Activated T-cell treated with anti-CD3 and anti-CD28 coated beads, Interleukin-2, amount 50 U/mL, for 4 hours (primary cell): ENCODE measurements around the gene ZNF506. TPM values are rescaled to one million over a fixed set of nuclear protein-coding genes. Genes with fewer than 3 reads are reported as not detected.
"Not testable (repeated sequence)": the region's sequence is repeated elsewhere in the genome, so short reads cannot be mapped to it uniquely, and the experiment has no call there.

Experiments
- ATAC-seq, 2 donors: fragments of 200-7000 bp; cut with Tn5 transposase; one replicate each; pipeline ENCODE4 v1.10.0; 2021
- DNase-seq: peaks from one replicate; pipeline ENCODE4 v3.0.0-alpha.2; 2020
- H3K27me3 Mint-ChIP-seq: one replicate; pipeline ENCODE4 v1.8.0; 2021; ENCODE audit warnings: low read depth, mixed read lengths
- H3K36me3 Mint-ChIP-seq: one replicate; pipeline ENCODE4 v1.8.0; 2022; ENCODE audit warnings: mixed read lengths; ENCODE audit not compliant: insufficient read depth
- H3K4me1 Mint-ChIP-seq: one replicate; pipeline ENCODE4 v1.8.0; 2021; ENCODE audit warnings: low read depth, mixed read lengths
- H3K4me3 Mint-ChIP-seq: one replicate; pipeline ENCODE4 v1.8.0; 2021; ENCODE audit warnings: mild to moderate bottlenecking, moderate library complexity, mixed read lengths
- H3K9me3 Mint-ChIP-seq: one replicate; pipeline ENCODE4 v1.8.0; 2021; ENCODE audit warnings: mixed read lengths
- total RNA-seq, 3 donors: library from RNA; stranded (reverse); gene quantifications; one replicate each; pipeline ENCODE4 v1.2.1, GENCODE V29; 2021

Gene ZNF506
- total RNA-seq, 3 donors from 2014 or later, result 11.6 to 17.0 (median 16.6) TPM

GRCh38 chr19:19817357-19817756 lies 4.2 kb downstream of the ZNF506 start:
- Mint-ChIP-seq H3K4me3 (peak overlapping the region; percentile 37), H3K36me3 (peaks cover 47% of the 10 kb centered on the region), H3K27me3 (no peaks in the 10 kb centered on the region), H3K4me1 (peaks cover 60% of the 10 kb centered on the region), H3K9me3 (peaks cover 3% of the 10 kb centered on the region)
- ATAC-seq (peak; percentile 34 to 54), DNase-seq (peak; percentile 25)

- DNase-seq, result no peak
- Mint-ChIP-seq H3K27me3 (no peaks in the 10 kb centered on the region), H3K36me3 (peaks cover 48% of the 10 kb centered on the region), H3K4me3 (peak overlapping the region; percentile 37), H3K9me3 (peaks cover 3% of the 10 kb centered on the region), H3K4me1 (peaks cover 64% of the 10 kb centered on the region)
- ATAC-seq, result no peak
Measured at GRCh38 chr19:19816679-19817078, 4.9 kb downstream of the ZNF506 start.

GRCh38 chr19:19811999-19812398 lies 9.6 kb downstream of the ZNF506 start:
- not testable (repeated sequence) for ATAC-seq, H3K9me3 Mint-ChIP-seq, H3K27me3 Mint-ChIP-seq, DNase-seq, H3K4me3 Mint-ChIP-seq
- Mint-ChIP-seq H3K4me1 (peaks cover 48% of the 10 kb centered on the region), H3K36me3 (peaks cover 50% of the 10 kb centered on the region)

- H3K4me3 Mint-ChIP-seq, result no peak overlapping the region
- ATAC-seq (no peak), DNase-seq (no peak)
- H3K9me3 Mint-ChIP-seq, result peaks cover 3% of the 10 kb centered on the region
- peaks cover 26% of the 10 kb centered on the region for H3K4me1 Mint-ChIP-seq
- peaks cover 64% of the 10 kb centered on the region for H3K36me3 Mint-ChIP-seq
- no peaks in the 10 kb centered on the region for H3K27me3 Mint-ChIP-seq
Measured at GRCh38 chr19:19805480-19805879, 16.1 kb downstream of the ZNF506 start.

GRCh38 chr19:19788015-19788414 lies 33.5 kb downstream of the ZNF506 start:
- no peaks in the 10 kb centered on the region for H3K27me3 Mint-ChIP-seq
- peaks cover 55% of the 10 kb centered on the region for H3K36me3 Mint-ChIP-seq
- H3K9me3 Mint-ChIP-seq, result peaks cover 7% of the 10 kb centered on the region
- DNase-seq, result no peak
- no peak overlapping the region for H3K4me3 Mint-ChIP-seq
- H3K4me1 Mint-ChIP-seq, result peaks cover 12% of the 10 kb centered on the region
- ATAC-seq, result no peak

GRCh38 chr19:19785476-19785875 lies 36.1 kb downstream of the ZNF506 start:
- not testable (repeated sequence) for H3K27me3 Mint-ChIP-seq, ATAC-seq, H3K4me3 Mint-ChIP-seq, H3K9me3 Mint-ChIP-seq, DNase-seq
- H3K36me3 Mint-ChIP-seq, result peaks cover 61% of the 10 kb centered on the region
- peaks cover 27% of the 10 kb centered on the region for H3K4me1 Mint-ChIP-seq

GRCh38 chr19:19782783-19783182 lies 38.8 kb downstream of the ZNF506 start:
- ATAC-seq (peak; percentile 65 to 66), DNase-seq (peak; percentile 15)
- Mint-ChIP-seq H3K27me3 (no peaks in the 10 kb centered on the region), H3K4me3 (peak overlapping the region; percentile 11), H3K9me3 (peaks cover 7% of the 10 kb centered on the region), H3K36me3 (peaks cover 56% of the 10 kb centered on the region), H3K4me1 (peaks cover 47% of the 10 kb centered on the region)

GRCh38 chr19:19781791-19782190 lies 39.8 kb downstream of the ZNF506 start:
- not testable (repeated sequence) for DNase-seq, H3K27me3 Mint-ChIP-seq, H3K9me3 Mint-ChIP-seq, ATAC-seq, H3K4me3 Mint-ChIP-seq
- Mint-ChIP-seq H3K4me1 (peaks cover 56% of the 10 kb centered on the region), H3K36me3 (peaks cover 50% of the 10 kb centered on the region)

- no peaks in the 10 kb centered on the region for H3K9me3 Mint-ChIP-seq
- H3K27me3 Mint-ChIP-seq, result no peaks in the 10 kb centered on the region
Measured at GRCh38 chr19:19778666-19779065, 42.9 kb downstream of the ZNF506 start.

GRCh38 chr19:19777692-19778091 lies 43.9 kb downstream of the ZNF506 start:
- ATAC-seq (no peak), DNase-seq (no peak)
- Mint-ChIP-seq H3K9me3 (no peaks in the 10 kb centered on the region), H3K4me1 (peaks cover 52% of the 10 kb centered on the region), H3K27me3 (no peaks in the 10 kb centered on the region), H3K4me3 (peak overlapping the region; percentile 95), H3K36me3 (peaks cover 27% of the 10 kb centered on the region)

More at GRCh38 chr19:19778666-19779065, 42.9 kb downstream of the ZNF506 start:
- Mint-ChIP-seq H3K4me1 (peaks cover 56% of the 10 kb centered on the region), H3K4me3 (peak overlapping the region; percentile 95), H3K36me3 (peaks cover 28% of the 10 kb centered on the region)
- ATAC-seq (no peak), DNase-seq (no peak)

- DNase-seq (peak; percentile 85), ATAC-seq (peak; percentile 100)
- Mint-ChIP-seq H3K27me3 (no peaks in the 10 kb centered on the region), H3K4me3 (peak overlapping the region; percentile 95), H3K4me1 (peaks cover 43% of the 10 kb centered on the region), H3K36me3 (peaks cover 19% of the 10 kb centered on the region), H3K9me3 (no peaks in the 10 kb centered on the region)
Measured at GRCh38 chr19:19776206-19777008, 45.1 kb downstream of the ZNF506 start.

GRCh38 chr19:19775891-19776205 lies 45.7 kb downstream of the ZNF506 start:
- Mint-ChIP-seq H3K9me3 (no peaks in the 10 kb centered on the region), H3K4me3 (peak overlapping the region; percentile 95), H3K27me3 (no peaks in the 10 kb centered on the region), H3K4me1 (peaks cover 44% of the 10 kb centered on the region), H3K36me3 (peaks cover 19% of the 10 kb centered on the region)
- DNase-seq, result no peak
- peak; percentile 8 to 12 for ATAC-seq

GRCh38 chr19:19774354-19775033 lies 47.1 kb downstream of the ZNF506 start:
- Mint-ChIP-seq H3K4me3 (peak overlapping the region; percentile 16), H3K27me3 (no peaks in the 10 kb centered on the region), H3K4me1 (peaks cover 41% of the 10 kb centered on the region), H3K9me3 (no peaks in the 10 kb centered on the region), H3K36me3 (peaks cover 16% of the 10 kb centered on the region)
- DNase-seq (no peak), ATAC-seq (no peak)

GRCh38 chr19:19771963-19772362 lies 49.6 kb downstream of the ZNF506 start:
- peaks cover 17% of the 10 kb centered on the region for H3K4me1 Mint-ChIP-seq
- not testable (repeated sequence) for ATAC-seq, H3K9me3 Mint-ChIP-seq, H3K27me3 Mint-ChIP-seq, H3K4me3 Mint-ChIP-seq, DNase-seq, H3K36me3 Mint-ChIP-seq

GRCh38 chr19:19769971-19770370 lies 51.6 kb downstream of the ZNF506 start:
- not testable (repeated sequence) for ATAC-seq, H3K9me3 Mint-ChIP-seq, H3K4me1 Mint-ChIP-seq, H3K4me3 Mint-ChIP-seq, H3K36me3 Mint-ChIP-seq, DNase-seq, H3K27me3 Mint-ChIP-seq
